HepG2 (cell line): ENCODE data around the gene STARD13. TPM values are rescaled to one million over a fixed set of nuclear protein-coding genes. Genes with fewer than 3 reads are reported as not detected.

Experiments
- GATAD1 ChIP-seq: IDR thresholded peaks from 2 replicates; pipeline ENCODE4 v1.6.1; 2016; ENCODE audit warnings: missing genetic modification reagents, missing compliant biosample characterization
- HNRNPK ChIP-seq: fragments of 200-400 bp; formaldehyde crosslinking; IDR thresholded peaks from 2 replicates; pipeline ENCODE4 v1.6.1; 2018; ENCODE audit warnings: low read length, low read depth, moderate library complexity, mild to moderate bottlenecking; ENCODE audit not compliant: poor library complexity, severe bottlenecking
- ISL2 ChIP-seq: sonication (generic); formaldehyde crosslinking; IDR thresholded peaks from 2 replicates; pipeline ENCODE4 v1.5.0; 2020; ENCODE audit warnings: missing genetic modification reagents
- JUNB ChIP-seq: sonication (generic); formaldehyde crosslinking; IDR thresholded peaks from 2 replicates; pipeline ENCODE4 v1.8.0; 2022; ENCODE audit warnings: missing genetic modification reagents, mild to moderate bottlenecking, borderline replicate concordance
- KDM3A ChIP-seq: IDR thresholded peaks from 2 replicates; pipeline ENCODE4 v1.6.1; 2018; ENCODE audit warnings: low read depth, missing compliant biosample characterization
- KLF16 ChIP-seq, 2 experiments: sonication (generic) in 1 of 2; formaldehyde crosslinking in 1 of 2; IDR thresholded peaks; 2 replicates each; pipeline versions ENCODE4 v1.6.1 to v1.8.0; 2016 to 2023; ENCODE audit warnings: missing genetic modification reagents in 2 of 2, missing compliant biosample characterization in 1 of 2
- MAFK ChIP-seq, 2 experiments: IDR thresholded peaks in 1 of 2; conservative IDR thresholded peaks in 1 of 2; 2 replicates each; pipeline ENCODE4 v1.6.1; 2011; ENCODE audit warnings: improper control_type of control experiment in 2 of 2, low read length in 2 of 2
- MLXIP ChIP-seq: sonication (generic); formaldehyde crosslinking; IDR thresholded peaks from 2 replicates; pipeline ENCODE4 v1.9.0; 2021; ENCODE audit warnings: missing genetic modification reagents, borderline replicate concordance
- NR2F2 ChIP-seq: IDR thresholded peaks from 2 replicates; pipeline ENCODE4 v1.6.1; 2012; ENCODE audit warnings: low read depth, inconsistent platforms, borderline replicate concordance
- PAXIP1 ChIP-seq: sonication (generic); formaldehyde crosslinking; conservative IDR thresholded peaks from 2 replicates; pipeline ENCODE4 v1.4.0; 2020; ENCODE audit warnings: mild to moderate bottlenecking, missing genetic modification reagents, moderate library complexity
- U2AF1 ChIP-seq: fragments of 200-400 bp; formaldehyde crosslinking; optimal IDR thresholded peaks from 2 replicates; pipeline ENCODE3; 2017; ENCODE audit warnings: mild to moderate bottlenecking, low read depth, low read length
- ZBTB20 ChIP-seq: sonication (generic); formaldehyde crosslinking; IDR thresholded peaks from 2 replicates; pipeline ENCODE4 v1.8.1; 2023; ENCODE audit warnings: missing genetic modification reagents, low read depth, mild to moderate bottlenecking, borderline replicate concordance
- polyA plus RNA-seq, 8 experiments: library from polyadenylated mRNA; depleted of rRNA in 3 of 8; stranded (reverse) in 7 of 8; unstranded in 1 of 8; fragments of >200 nt; fragmentation: Illumina TruSeq in 4 of 8; extraction: Trizol in 4 of 8; gene quantifications; 2 replicates each; pipeline versions ENCODE4 v1.2.1 to v1.2.3, GENCODE V29; 2011 to 2016; ENCODE audit warnings: low read depth in 4 of 8, missing spikeins in 1 of 8, mixed read lengths in 1 of 8; ENCODE audit not compliant: insufficient read depth in 1 of 8
- total RNA-seq, 5 experiments: library from RNA; depleted of rRNA; stranded (reverse); fragments of >200 nt; fragmentation: Illumina TruSeq; extraction: Trizol; gene quantifications; 2 replicates each; pipeline ENCODE4 v1.2.3, GENCODE V29; 2016; ENCODE audit warnings: low read depth in 1 of 5
- TF ChIP-seq, protein P1 (sequence below): sonication (generic); formaldehyde crosslinking; IDR thresholded peaks from 2 replicates; pipeline ENCODE4 v1.4.0; 2020; ENCODE audit warnings: missing genetic modification reagents
- TF ChIP-seq, protein P2 (sequence below): sonication (generic); formaldehyde crosslinking; IDR thresholded peaks from 2 replicates; pipeline ENCODE4 v1.5.1; 2020; ENCODE audit warnings: missing genetic modification reagents, mild to moderate bottlenecking, borderline replicate concordance
- TF ChIP-seq, protein P3 (sequence below): IDR thresholded peaks from 2 replicates; pipeline ENCODE4 v1.6.1; 2016; ENCODE audit warnings: missing compliant biosample characterization, missing genetic modification reagents, borderline replicate concordance

The STARD13 gene
- total and polyA plus RNA-seq, 2 of the 13 experiments (the other 11 are each of a cell fraction or from before 2014, with no cell fraction given): 12.8 to 14.3 TPM

GRCh38 chr13:33260168-33261098 is 25.1 kb downstream of the STARD13 start (continued):
- TF ChIP-seq MLXIP (CRISPR knock-in tag): no peak
- peak; percentile 89 for TF ChIP-seq NR2F2
- peak; percentile 70; the same call in 1 of the 2 replicates for TF ChIP-seq KDM3A (CRISPR knock-in tag)
- TF ChIP-seq PAXIP1: peak; percentile 97
- TF ChIP-seq JUNB (CRISPR knock-in tag): no peak
- no peak for TF ChIP-seq U2AF1
- TF ChIP-seq HNRNPK: no peak
- TF ChIP-seq, protein P1, sequence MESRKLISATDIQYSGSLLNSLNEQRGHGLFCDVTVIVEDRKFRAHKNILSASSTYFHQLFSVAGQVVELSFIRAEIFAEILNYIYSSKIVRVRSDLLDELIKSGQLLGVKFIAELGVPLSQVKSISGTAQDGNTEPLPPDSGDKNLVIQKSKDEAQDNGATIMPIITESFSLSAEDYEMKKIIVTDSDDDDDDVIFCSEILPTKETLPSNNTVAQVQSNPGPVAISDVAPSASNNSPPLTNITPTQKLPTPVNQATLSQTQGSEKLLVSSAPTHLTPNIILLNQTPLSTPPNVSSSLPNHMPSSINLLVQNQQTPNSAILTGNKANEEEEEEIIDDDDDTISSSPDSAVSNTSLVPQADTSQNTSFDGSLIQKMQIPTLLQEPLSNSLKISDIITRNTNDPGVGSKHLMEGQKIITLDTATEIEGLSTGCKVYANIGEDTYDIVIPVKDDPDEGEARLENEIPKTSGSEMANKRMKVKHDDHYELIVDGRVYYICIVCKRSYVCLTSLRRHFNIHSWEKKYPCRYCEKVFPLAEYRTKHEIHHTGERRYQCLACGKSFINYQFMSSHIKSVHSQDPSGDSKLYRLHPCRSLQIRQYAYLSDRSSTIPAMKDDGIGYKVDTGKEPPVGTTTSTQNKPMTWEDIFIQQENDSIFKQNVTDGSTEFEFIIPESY: peak; percentile 53; the same call in 1 of the 2 replicates
- TF ChIP-seq, protein P2, sequence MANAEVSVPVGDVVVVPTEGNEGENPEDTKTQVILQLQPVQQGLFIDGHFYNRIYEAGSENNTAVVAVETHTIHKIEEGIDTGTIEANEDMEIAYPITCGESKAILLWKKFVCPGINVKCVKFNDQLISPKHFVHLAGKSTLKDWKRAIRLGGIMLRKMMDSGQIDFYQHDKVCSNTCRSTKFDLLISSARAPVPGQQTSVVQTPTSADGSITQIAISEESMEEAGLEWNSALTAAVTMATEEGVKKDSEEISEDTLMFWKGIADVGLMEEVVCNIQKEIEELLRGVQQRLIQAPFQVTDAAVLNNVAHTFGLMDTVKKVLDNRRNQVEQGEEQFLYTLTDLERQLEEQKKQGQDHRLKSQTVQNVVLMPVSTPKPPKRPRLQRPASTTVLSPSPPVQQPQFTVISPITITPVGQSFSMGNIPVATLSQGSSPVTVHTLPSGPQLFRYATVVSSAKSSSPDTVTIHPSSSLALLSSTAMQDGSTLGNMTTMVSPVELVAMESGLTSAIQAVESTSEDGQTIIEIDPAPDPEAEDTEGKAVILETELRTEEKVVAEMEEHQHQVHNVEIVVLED: no peak
- peak; percentile 99 for TF ChIP-seq ISL2 (CRISPR knock-in tag)
- TF ChIP-seq, protein P3, sequence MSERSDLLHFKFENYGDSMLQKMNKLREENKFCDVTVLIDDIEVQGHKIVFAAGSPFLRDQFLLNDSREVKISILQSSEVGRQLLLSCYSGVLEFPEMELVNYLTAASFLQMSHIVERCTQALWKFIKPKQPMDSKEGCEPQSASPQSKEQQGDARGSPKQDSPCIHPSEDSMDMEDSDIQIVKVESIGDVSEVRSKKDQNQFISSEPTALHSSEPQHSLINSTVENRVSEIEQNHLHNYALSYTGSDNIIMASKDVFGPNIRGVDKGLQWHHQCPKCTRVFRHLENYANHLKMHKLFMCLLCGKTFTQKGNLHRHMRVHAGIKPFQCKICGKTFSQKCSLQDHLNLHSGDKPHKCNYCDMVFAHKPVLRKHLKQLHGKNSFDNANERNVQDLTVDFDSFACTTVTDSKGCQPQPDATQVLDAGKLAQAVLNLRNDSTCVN (CRISPR knock-in tag): no peak
- peak in 1 of 2 experiments; percentile 83; a peak in 1 of 4 replicates for TF ChIP-seq KLF16 (CRISPR knock-in tag; IDR thresholded peaks at IDR 0.05)
- TF ChIP-seq MAFK (conservative IDR thresholded peaks at IDR 0.05 in 1 of 2, IDR thresholded peaks at IDR 0.05 in 1 of 2; ENCODE audit: low read length in 2 of 2): peak; percentile 13 to 37; a peak in 2 of 4 replicates
- peak; percentile 49; the same call in 1 of the 2 replicates for TF ChIP-seq GATAD1 (CRISPR knock-in tag)
- peak; percentile 88; the same call in 1 of the 2 replicates for TF ChIP-seq ZBTB20 (CRISPR knock-in tag)
